ENCODE measurements around the gene ACADSB.

Gene ACADSB

GRCh38 chr10:123043409-123043925 is 34.7 kb downstream of the ACADSB start:
- peak; percentile 7 for DNase-seq

GRCh38 chr10:123044391-123044790 is 35.6 kb downstream of the ACADSB start:
- DNase-seq, result no peak

- DNase-seq, result no peak
These were observed 37.3 kb downstream of the ACADSB start for GRCh38 chr10:123045961-123046731.

GRCh38 chr10:123057968-123058367 is 49.2 kb downstream of the ACADSB start:
- no peak for DNase-seq

GRCh38 chr10:123061865-123062264 is 53.1 kb downstream of the ACADSB start:
- DNase-seq, result no peak

- DNase-seq, result no peak
These were observed 53.9 kb downstream of the ACADSB start for GRCh38 chr10:123062726-123063125.

- no peak for DNase-seq
These were observed 59.5 kb downstream of the ACADSB start for GRCh38 chr10:123068087-123068853.

- no peak for DNase-seq
These were observed 60.6 kb downstream of the ACADSB start for GRCh38 chr10:123069246-123069986.

GRCh38 chr10:123073187-123073586 is 64.4 kb downstream of the ACADSB start:
- DNase-seq, result no peak

GRCh38 chr10:123074215-123074614 is 65.4 kb downstream of the ACADSB start:
- DNase-seq, result no peak

GRCh38 chr10:123081896-123082295 is 73.1 kb downstream of the ACADSB start:
- DNase-seq, result no peak

- no peak for DNase-seq
These were observed 75.0 kb downstream of the ACADSB start for GRCh38 chr10:123083811-123084210.

- DNase-seq, result no peak
These were observed 77.5 kb downstream of the ACADSB start for GRCh38 chr10:123086281-123086680.

- no peak for DNase-seq
These were observed 78.5 kb downstream of the ACADSB start for GRCh38 chr10:123087348-123087747.

GRCh38 chr10:123087786-123088185 is 79.0 kb downstream of the ACADSB start:
- DNase-seq, result no peak

- no peak for DNase-seq
These were observed 84.0 kb downstream of the ACADSB start for GRCh38 chr10:123092635-123093414.

- DNase-seq, result no peak
These were observed 84.7 kb downstream of the ACADSB start for GRCh38 chr10:123093489-123093888.

- no peak for DNase-seq
These were observed 87.6 kb downstream of the ACADSB start for GRCh38 chr10:123096452-123096851.

GRCh38 chr10:123097039-123097438 is 88.2 kb downstream of the ACADSB start:
- no peak for DNase-seq

GRCh38 chr10:123100030-123100762 is 91.4 kb downstream of the ACADSB start:
- no peak for DNase-seq

GRCh38 chr10:123101872-123102271 is 93.1 kb downstream of the ACADSB start:
- no peak for DNase-seq

GRCh38 chr10:123102673-123103072 is 93.9 kb downstream of the ACADSB start:
- no peak for DNase-seq

Data from SHP77 treated with DMSO at 0.1 percent for 48 hours (cell line).